Measurements from ENCODE around the gene SPTY2D1. TPM values are rescaled to one million over a fixed set of nuclear protein-coding genes. Genes with fewer than 3 reads are reported as not detected.

SPTY2D1 gene
- polyA plus RNA-seq, 3 donors: 8.4 to 14.9 (median 11.8) TPM

- Mint-ChIP-seq H3K27ac (no peak overlapping the region), H3K4me1 (peaks cover 13% of the 10 kb centered on the region), H3K9me3 (no peaks in the 10 kb centered on the region), H3K4me3 (no peak overlapping the region), H3K27me3 (ENCODE audit: low read depth in 3 of 3) (peaks cover 0 to 2% (median 0%) of the 10 kb centered on the region in 3 donors), H3K36me3 (peaks cover 5 to 18% of the 10 kb centered on the region in 2 donors)
- Histone ChIP-seq H2AFZ (ENCODE audit: insufficient read depth, low read depth, low read length, poor library complexity, severe bottlenecking) (no peak overlapping the region), H3K9ac (ENCODE audit: insufficient read depth, low read length, poor library complexity, severe bottlenecking) (no peak overlapping the region), H3K36me3 (replicated peaks in 1 of 2; ENCODE audit: control insufficient read depth in 1 of 2, insufficient read depth in 2 of 2, low read length in 2 of 2) (no peaks in the 10 kb centered on the region), H3K4me3 (replicated peaks in 1 of 3; ENCODE audit: low read depth in 2 of 3, low read length in 3 of 3) (no peak overlapping the region), H3K4me2 (replicated peaks; ENCODE audit: extremely low read depth, low read length, poor library complexity, severe bottlenecking) (no peak overlapping the region), H3K27ac (ENCODE audit: low read depth in 1 of 2, low read length in 2 of 2) (no peak overlapping the region), H4K20me1 (ENCODE audit: insufficient read depth, low read length) (peaks cover 93% of the 10 kb centered on the region), H3K9me3 (replicated peaks in 1 of 2; ENCODE audit: control insufficient read depth in 1 of 2, insufficient read depth in 1 of 2, low read length in 2 of 2) (no peaks in the 10 kb centered on the region), H3K79me2 (ENCODE audit: insufficient read depth, low read length) (peaks cover 98% of the 10 kb centered on the region), H3K27me3 (ENCODE audit: control insufficient read depth in 2 of 2, insufficient read depth in 2 of 2, low read length in 2 of 2) (no peaks in the 10 kb centered on the region), H3K4me1 (ENCODE audit: control insufficient read depth in 1 of 2, insufficient read depth in 2 of 2, low read length in 2 of 2) (peaks cover 0 to under 1% of the 10 kb centered on the region in 2 donors)
- intact Hi-C loops (cut with micrococcal nuclease): no loop called here
- TF ChIP-seq CTCF (IDR thresholded peaks at IDR 0.05): no peak
- WGBS (ENCODE audit: insufficient coverage): no CpG with 5 or more reads among the region's 2 CpGs
- no peak for DNase-seq
Measured at GRCh38 chr11:18623707-18624106, 10.4 kb downstream of the SPTY2D1 start.

- Mint-ChIP-seq H3K4me3 (no peak overlapping the region), H3K27ac (peak overlapping the region in 2 of 7 donors; percentile 16 to 21)
Measured at GRCh38 chr11:18618342-18619025, 15.7 kb downstream of the SPTY2D1 start.

More at GRCh38 chr11:18618342-18619025, 15.7 kb downstream of the SPTY2D1 start:
- Mint-ChIP-seq H3K27me3 (ENCODE audit: low read depth in 3 of 3) (peaks cover 0 to 3% (median 0%) of the 10 kb centered on the region in 3 donors), H3K9me3 (peaks cover 0 to 2% (median 0%) of the 10 kb centered on the region in 7 donors), H3K4me1 (peaks cover 37% of the 10 kb centered on the region), H3K36me3 (peaks cover 23 to 33% of the 10 kb centered on the region in 2 donors)
- DNase-seq: no peak
- Histone ChIP-seq H4K20me1 (ENCODE audit: insufficient read depth, low read length) (peaks cover 83% of the 10 kb centered on the region), H3K27me3 (ENCODE audit: control insufficient read depth in 2 of 2, insufficient read depth in 2 of 2, low read length in 2 of 2) (no peaks in the 10 kb centered on the region), H3K9ac (ENCODE audit: insufficient read depth, low read length, poor library complexity, severe bottlenecking) (no peak overlapping the region), H3K9me3 (replicated peaks in 1 of 2; ENCODE audit: control insufficient read depth in 1 of 2, insufficient read depth in 1 of 2, low read length in 2 of 2) (no peaks in the 10 kb centered on the region), H3K27ac (ENCODE audit: low read depth in 1 of 2, low read length in 2 of 2) (peak overlapping the region in 1 of 2 donors; percentile 18), H3K4me3 (replicated peaks in 1 of 3; ENCODE audit: low read depth in 2 of 3, low read length in 3 of 3) (no peak overlapping the region), H3K79me2 (ENCODE audit: insufficient read depth, low read length) (peaks cover 68% of the 10 kb centered on the region), H3K4me2 (replicated peaks; ENCODE audit: extremely low read depth, low read length, poor library complexity, severe bottlenecking) (no peak overlapping the region), H2AFZ (ENCODE audit: insufficient read depth, low read depth, low read length, poor library complexity, severe bottlenecking) (no peak overlapping the region), H3K4me1 (ENCODE audit: control insufficient read depth in 1 of 2, insufficient read depth in 2 of 2, low read length in 2 of 2) (peaks cover 18 to 26% of the 10 kb centered on the region in 2 donors), H3K36me3 (replicated peaks in 1 of 2; ENCODE audit: control insufficient read depth in 1 of 2, insufficient read depth in 2 of 2, low read length in 2 of 2) (peaks cover 22 to 23% of the 10 kb centered on the region in 2 donors)
- intact Hi-C loops (cut with micrococcal nuclease): no loop called here
- no peak for TF ChIP-seq CTCF (IDR thresholded peaks at IDR 0.05)
- WGBS (ENCODE audit: insufficient coverage): 64% methylated on average over 2 of the region's 5 CpGs
